A549 (cell line): ENCODE results near the gene WNT5B. TPM values are rescaled to one million over a fixed set of nuclear protein-coding genes. Genes with fewer than 3 reads are reported as not detected.

ENCODE experiments used
- ATAC-seq, 2 experiments: fragments of 200-7000 bp in 1 of 2; fragments of >200 bp in 1 of 2; cut with Nextera tagmentation in 1 of 2; cut with Tn5 transposase in 1 of 2; 3 replicates each; pipeline versions ENCODE4 v1.8.0 to v1.9.1; 2018 to 2020; ENCODE audit warnings: mild to moderate bottlenecking in 1 of 2, moderate library complexity in 1 of 2
- CTCF ChIA-PET: fragments of 300-600 bp; sonication (Branson Sonifier 250); formaldehyde crosslinking; extraction: SDS; loops from one replicate; lab custom pipeline; 2021; ENCODE audit warnings: antibody characterized with exemption, inconsistent platforms; lab: Yijun Ruan, JAX
- POLR2A ChIA-PET: fragments of 350-600 bp; formaldehyde crosslinking; extraction: SDS; loops from one replicate; lab custom pipeline; 2021; ENCODE audit warnings: antibody characterized with exemption, inconsistent platforms; lab: Yijun Ruan, JAX
- DNase-seq, 2 experiments: peaks; one replicate each; pipeline versions ENCODE4 v3.0.0 to v3.0.0-alpha.2; 2011 to 2016; ENCODE audit warnings: low read depth in 1 of 2, low spot score in 1 of 2
- FAIRE-seq: peaks from 2 replicates; lab custom pipeline; 2011; peaks lifted over from hg19 to GRCh38; lab: Jason Lieb, UNC
- H3K27ac ChIP-seq, 2 experiments: fragments of >200 bp; sonication (Bioruptor Twin); formaldehyde crosslinking; 3 replicates each; pipeline ENCODE4 v1.5.1; 2016 to 2017
- H3K4me1 ChIP-seq: fragments of >200 bp; sonication (Bioruptor Twin); formaldehyde crosslinking; 3 replicates; pipeline ENCODE4 v1.6.1; 2016
- H3K4me2 ChIP-seq: fragments of >200 bp; sonication (Bioruptor Twin); formaldehyde crosslinking; 3 replicates; pipeline ENCODE4 v1.6.1; 2016
- H3K4me3 ChIP-seq: fragments of >200 bp; sonication (Bioruptor Twin); formaldehyde crosslinking; 3 replicates; pipeline ENCODE4 v1.5.1; 2016
- H3K9me3 ChIP-seq: fragments of >200 bp; sonication (Bioruptor Twin); formaldehyde crosslinking; 3 replicates; pipeline ENCODE4 v1.6.1; 2016
- BHLHE40 ChIP-seq: IDR thresholded peaks from 2 replicates; pipeline ENCODE4 v1.6.1; 2012; ENCODE audit warnings: low read depth, low read length, inconsistent platforms
- CBX2 ChIP-seq: fragments of 200-600 bp; sonication (generic); IDR thresholded peaks from 2 replicates; pipeline ENCODE4 v1.6.1; 2016; ENCODE audit warnings: low read depth, mild to moderate bottlenecking, borderline replicate concordance
- CHD2 ChIP-seq: fragments of 150-350 bp; IDR thresholded peaks from 2 replicates; pipeline ENCODE4 v1.6.1; 2014; ENCODE audit warnings: low read length; ENCODE audit not compliant: partially characterized antibody
- CHD4 ChIP-seq: fragments of 200-600 bp; sonication (generic); IDR thresholded peaks from 2 replicates; pipeline ENCODE4 v1.6.1; 2016; ENCODE audit warnings: antibody characterized with exemption, mild to moderate bottlenecking, borderline replicate concordance
- EHF ChIP-seq: fragments of 250-450 bp; sonication (Bioruptor Pico); IDR thresholded peaks from 2 replicates; pipeline ENCODE4 v1.5.0; 2020; ENCODE audit warnings: mild to moderate bottlenecking
- EHMT2 ChIP-seq: fragments of 200-600 bp; sonication (generic); IDR thresholded peaks from 2 replicates; pipeline ENCODE4 v1.6.1; 2016; ENCODE audit warnings: antibody characterized with exemption, low read depth, mild to moderate bottlenecking, moderate library complexity
- EP300 ChIP-seq, 2 experiments: fragments of >200 bp; sonication (Bioruptor Twin); formaldehyde crosslinking; IDR thresholded peaks; 2 replicates in 1 of 2; 3 replicates in 1 of 2; pipeline ENCODE4 v1.6.1; 2016 to 2017
- FOSB ChIP-seq: fragments of 250-450 bp; sonication (Bioruptor Pico); IDR thresholded peaks from 2 replicates; pipeline ENCODE4 v1.5.0; 2020; ENCODE audit warnings: mild to moderate bottlenecking, moderate library complexity
- GATA3 ChIP-seq: IDR thresholded peaks from 2 replicates; pipeline ENCODE4 v1.6.1; 2012; ENCODE audit warnings: borderline replicate concordance
- HDAC2 ChIP-seq: fragments of 200-600 bp; sonication (generic); IDR thresholded peaks from 2 replicates; pipeline ENCODE4 v1.6.1; 2016
- HOXB5 ChIP-seq: fragments of 250-450 bp; sonication (Bioruptor Pico); IDR thresholded peaks from 2 replicates; pipeline ENCODE4 v1.5.0; 2020; ENCODE audit warnings: mild to moderate bottlenecking, moderate library complexity
- JUN ChIP-seq, 2 experiments: fragments of >200 bp; sonication (Bioruptor Twin); formaldehyde crosslinking; IDR thresholded peaks; 2 replicates in 1 of 2; 3 replicates in 1 of 2; pipeline ENCODE4 v1.6.1; 2016 to 2017
- JUNB ChIP-seq: fragments of >200 bp; sonication (Bioruptor Twin); formaldehyde crosslinking; IDR thresholded peaks from 2 replicates; pipeline ENCODE4 v1.6.1; 2016
- KDM1A ChIP-seq: fragments of 200-600 bp; sonication (generic); IDR thresholded peaks from 2 replicates; pipeline ENCODE4 v1.6.1; 2016; ENCODE audit warnings: low read depth, mild to moderate bottlenecking
- KDM5A ChIP-seq: fragments of 200-600 bp; sonication (generic); IDR thresholded peaks from 2 replicates; pipeline ENCODE4 v1.6.1; 2016; ENCODE audit warnings: antibody characterized with exemption, mild to moderate bottlenecking
- MAFK ChIP-seq: fragments of 450-650 bp; IDR thresholded peaks from 2 replicates; pipeline ENCODE4 v1.6.1; 2014; ENCODE audit not compliant: partially characterized antibody
- MYC ChIP-seq: IDR thresholded peaks from 2 replicates; pipeline ENCODE4 v1.6.1; 2012; ENCODE audit warnings: mild to moderate bottlenecking, inconsistent platforms, low read length, improper control_type of control experiment, borderline replicate concordance
- NFE2L2 ChIP-seq: fragments of 150-350 bp; conservative IDR thresholded peaks from 2 replicates; pipeline ENCODE4 v1.6.1; 2014; ENCODE audit warnings: low read length
- NR3C1 ChIP-seq: fragments of >200 bp; sonication (Bioruptor Twin); formaldehyde crosslinking; IDR thresholded peaks from 3 replicates; pipeline ENCODE4 v1.6.1; 2017
- RAD21 ChIP-seq, 2 experiments: fragments of >200 bp in 1 of 2; sonication (Bioruptor Twin) in 1 of 2; formaldehyde crosslinking in 1 of 2; IDR thresholded peaks in 1 of 2; conservative IDR thresholded peaks in 1 of 2; 2 replicates in 1 of 2; 3 replicates in 1 of 2; pipeline ENCODE4 v1.6.1; 2012 to 2018; ENCODE audit warnings: inconsistent platforms in 1 of 2
- RARB ChIP-seq: fragments of 250-450 bp; sonication (Bioruptor Pico); IDR thresholded peaks from 2 replicates; pipeline ENCODE4 v1.8.0; 2021; ENCODE audit warnings: mild to moderate bottlenecking, moderate library complexity
- RCOR1 ChIP-seq: fragments of 150-350 bp; IDR thresholded peaks from 2 replicates; pipeline ENCODE4 v1.6.1; 2014; ENCODE audit warnings: antibody characterized with exemption, low read length, low read depth
- SMC3 ChIP-seq: fragments of >200 bp; sonication (Bioruptor Twin); formaldehyde crosslinking; IDR thresholded peaks from 3 replicates; pipeline ENCODE4 v1.6.1; 2018; ENCODE audit warnings: inconsistent platforms
- SREBF2 ChIP-seq: fragments of 450-650 bp; IDR thresholded peaks from 2 replicates; pipeline ENCODE4 v1.6.1; 2014; ENCODE audit warnings: mild to moderate bottlenecking, moderate library complexity
- TP53 ChIP-seq: fragments of 250-450 bp; sonication (Bioruptor Pico); IDR thresholded peaks from 2 replicates; pipeline ENCODE4 v1.5.0; 2021; ENCODE audit warnings: mild to moderate bottlenecking, moderate library complexity
- ZC3H11A ChIP-seq: fragments of 450-650 bp; IDR thresholded peaks from 2 replicates; pipeline ENCODE4 v1.6.1; 2014; ENCODE audit warnings: antibody characterized with exemption, mild to moderate bottlenecking
- ZFP36 ChIP-seq: fragments of 450-650 bp; IDR thresholded peaks from 2 replicates; pipeline ENCODE4 v1.6.1; 2014; ENCODE audit warnings: borderline replicate concordance; ENCODE audit not compliant: partially characterized antibody
- ZNF302 ChIP-seq: fragments of 250-450 bp; sonication (Bioruptor Pico); IDR thresholded peaks from 2 replicates; pipeline ENCODE4 v1.9.0; 2021; ENCODE audit warnings: inconsistent platforms, mild to moderate bottlenecking, moderate library complexity
- ZSCAN20 ChIP-seq: fragments of 250-450 bp; sonication (Bioruptor Pico); IDR thresholded peaks from 2 replicates; pipeline ENCODE4 v1.8.0; 2022; ENCODE audit warnings: mild to moderate bottlenecking, moderate library complexity
- WGBS: methylation state at CpG from one replicate; pipeline ENCODE4 v1.1.6; 2017; ENCODE audit errors: missing lambda C conversion rate; 5-methylcytosine and 5-hydroxymethylcytosine counted together
- polyA plus RNA-seq, 4 experiments: library from polyadenylated mRNA; depleted of rRNA in 3 of 4; stranded (reverse); fragments of >200 nt; fragmentation: RNase III in 1 of 4; extraction: RNeasy Plus Mini Kit Qiagen cat#74134 plus additional on column Dnase treatment in 1 of 4; gene quantifications; 2 replicates in 3 of 4; 3 replicates in 1 of 4; pipeline ENCODE4 v1.2.3, GENCODE V29; 2011 to 2017
- TF ChIP-seq, protein P1 (sequence below): fragments of >200 bp; sonication (Bioruptor Twin); formaldehyde crosslinking; IDR thresholded peaks from 2 replicates; pipeline ENCODE4 v1.6.1; 2016
- TF ChIP-seq, protein P2 (sequence below): IDR thresholded peaks from 2 replicates; pipeline ENCODE4 v1.6.1; 2012
- TF ChIP-seq, protein P3 (sequence below): fragments of 450-650 bp; IDR thresholded peaks from 2 replicates; pipeline ENCODE4 v1.6.1; 2014; ENCODE audit warnings: antibody characterized with exemption
- TF ChIP-seq, protein P4 (sequence below): fragments of >200 bp; sonication (Bioruptor Twin); formaldehyde crosslinking; IDR thresholded peaks from 3 replicates; pipeline ENCODE4 v1.5.1; 2016
- TF ChIP-seq, protein P5 (sequence below): IDR thresholded peaks from 2 replicates; pipeline ENCODE4 v1.6.1; 2012
- TF ChIP-seq, protein P6 (sequence below): fragments of >200 bp; sonication (Bioruptor Twin); formaldehyde crosslinking; IDR thresholded peaks from 3 replicates; pipeline ENCODE4 v1.6.1; 2016
- TF ChIP-seq, protein P7 (sequence below): fragments of 250-450 bp; sonication (Bioruptor Pico); IDR thresholded peaks from 2 replicates; pipeline ENCODE4 v1.5.0; 2020; ENCODE audit warnings: low read depth, mild to moderate bottlenecking, moderate library complexity

The WNT5B gene
- polyA plus RNA-seq, 2 of the 4 experiments (the other 2 are of a cell fraction) = 1.3 to 1.6 TPM

DNA sequence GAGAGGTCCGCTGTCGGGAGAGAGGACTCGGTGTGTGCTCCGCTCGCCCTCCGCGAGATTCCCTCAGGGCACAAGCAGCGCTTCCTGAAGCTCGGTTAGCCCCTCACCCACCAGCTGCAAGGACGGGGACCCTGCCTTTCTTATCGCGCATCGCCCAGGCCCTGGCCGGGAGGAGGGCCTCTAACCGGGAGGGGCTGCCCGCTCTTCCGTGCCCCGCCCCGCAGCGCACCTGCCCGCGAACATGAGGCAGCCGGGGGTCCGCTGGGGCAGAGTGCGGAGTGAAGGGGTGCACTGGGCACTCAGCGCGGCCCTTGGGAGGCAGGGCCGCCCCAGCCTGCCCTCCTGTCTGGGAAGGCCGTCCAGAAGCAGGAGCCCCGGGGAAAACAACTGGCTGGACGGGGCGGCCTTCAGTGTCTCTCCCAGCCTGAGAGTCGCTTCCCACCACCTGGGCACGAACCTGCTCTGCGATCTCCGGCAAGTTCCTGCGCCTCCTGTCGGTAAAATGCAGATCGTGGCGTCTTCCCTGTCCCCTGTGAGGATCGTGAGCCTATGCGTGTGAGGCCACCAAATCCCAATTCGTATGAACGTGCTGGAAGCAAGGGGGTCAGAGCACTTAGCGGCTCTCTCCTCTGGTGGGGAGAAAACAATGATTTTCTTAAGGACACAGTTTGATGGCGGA lies 33.9 kb downstream of the WNT5B start:
- peak overlapping the region; percentile 65 for H3K4me3 ChIP-seq
- H3K4me2 ChIP-seq = peak overlapping the region; percentile 98
- peaks cover 22% of the 10 kb centered on the region; the same call in 2 of the 3 replicates for H3K4me1 ChIP-seq
- peak; percentile 78 to 88 for ATAC-seq
- ChIA-PET POLR2A (interaction anchor here (1.4 kb wide), 1 partner anchor 14 kb away, joined by 4 read pairs; no protein-coding TSS in a partner anchor), CTCF (interaction anchor here (3.5 to 16.2 kb wide), 2 partner anchors 10 to 130 kb away, joined by 14 to 483 read pairs; no protein-coding TSS in a partner anchor)
- 16% methylated on average over 19 of the region's 46 CpGs for WGBS
- peak; percentile 67 to 91 for DNase-seq
- no peaks in the 10 kb centered on the region for H3K9me3 ChIP-seq
- FAIRE-seq = no peak
- H3K27ac ChIP-seq = peak overlapping the region; percentile 71 to 94
- TF ChIP-seq KDM5A (no peak), ZFP36 (no peak), RARB (CRISPR knock-in tag) (no peak), BHLHE40 (no peak), SREBF2 (no peak), JUN (IDR thresholded peaks at IDR 0.05) (no peak; a peak in 1 of 5 replicates), EP300 (IDR thresholded peaks at IDR 0.05) (no peak), CHD2 (no peak), ZSCAN20 (no peak), NFE2L2 (no peak), ZC3H11A (no peak), MYC (no peak), EHF (CRISPR knock-in tag) (no peak), RCOR1 (no peak), NR3C1 (no peak), EHMT2 (no peak), RAD21 (conservative IDR thresholded peaks at IDR 0.05 in 1 of 2, IDR thresholded peaks at IDR 0.05 in 1 of 2) (peak; percentile 33 to 36; a peak in 4 of 5 replicates), CBX2 (no peak), ZNF302 (CRISPR knock-in tag) (no peak), TP53 (no peak), HDAC2 (no peak), FOSB (CRISPR knock-in tag) (no peak), CHD4 (no peak; the same call in 1 of the 2 replicates), HOXB5 (CRISPR knock-in tag) (no peak), GATA3 (no peak), KDM1A (no peak), MAFK (no peak), SMC3 (peak; percentile 37), JUNB (no peak)
- TF ChIP-seq, protein P1, sequence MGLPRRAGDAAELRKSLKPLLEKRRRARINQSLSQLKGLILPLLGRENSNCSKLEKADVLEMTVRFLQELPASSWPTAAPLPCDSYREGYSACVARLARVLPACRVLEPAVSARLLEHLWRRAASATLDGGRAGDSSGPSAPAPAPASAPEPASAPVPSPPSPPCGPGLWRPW = no peak
- TF ChIP-seq, protein P2, sequence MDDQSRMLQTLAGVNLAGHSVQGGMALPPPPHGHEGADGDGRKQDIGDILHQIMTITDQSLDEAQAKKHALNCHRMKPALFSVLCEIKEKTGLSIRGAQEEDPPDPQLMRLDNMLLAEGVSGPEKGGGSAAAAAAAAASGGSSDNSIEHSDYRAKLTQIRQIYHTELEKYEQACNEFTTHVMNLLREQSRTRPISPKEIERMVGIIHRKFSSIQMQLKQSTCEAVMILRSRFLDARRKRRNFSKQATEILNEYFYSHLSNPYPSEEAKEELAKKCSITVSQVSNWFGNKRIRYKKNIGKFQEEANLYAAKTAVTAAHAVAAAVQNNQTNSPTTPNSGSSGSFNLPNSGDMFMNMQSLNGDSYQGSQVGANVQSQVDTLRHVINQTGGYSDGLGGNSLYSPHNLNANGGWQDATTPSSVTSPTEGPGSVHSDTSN = no peak
- TF ChIP-seq, protein P3, sequence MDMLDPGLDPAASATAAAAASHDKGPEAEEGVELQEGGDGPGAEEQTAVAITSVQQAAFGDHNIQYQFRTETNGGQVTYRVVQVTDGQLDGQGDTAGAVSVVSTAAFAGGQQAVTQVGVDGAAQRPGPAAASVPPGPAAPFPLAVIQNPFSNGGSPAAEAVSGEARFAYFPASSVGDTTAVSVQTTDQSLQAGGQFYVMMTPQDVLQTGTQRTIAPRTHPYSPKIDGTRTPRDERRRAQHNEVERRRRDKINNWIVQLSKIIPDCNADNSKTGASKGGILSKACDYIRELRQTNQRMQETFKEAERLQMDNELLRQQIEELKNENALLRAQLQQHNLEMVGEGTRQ = no peak
- TF ChIP-seq, protein P4, sequence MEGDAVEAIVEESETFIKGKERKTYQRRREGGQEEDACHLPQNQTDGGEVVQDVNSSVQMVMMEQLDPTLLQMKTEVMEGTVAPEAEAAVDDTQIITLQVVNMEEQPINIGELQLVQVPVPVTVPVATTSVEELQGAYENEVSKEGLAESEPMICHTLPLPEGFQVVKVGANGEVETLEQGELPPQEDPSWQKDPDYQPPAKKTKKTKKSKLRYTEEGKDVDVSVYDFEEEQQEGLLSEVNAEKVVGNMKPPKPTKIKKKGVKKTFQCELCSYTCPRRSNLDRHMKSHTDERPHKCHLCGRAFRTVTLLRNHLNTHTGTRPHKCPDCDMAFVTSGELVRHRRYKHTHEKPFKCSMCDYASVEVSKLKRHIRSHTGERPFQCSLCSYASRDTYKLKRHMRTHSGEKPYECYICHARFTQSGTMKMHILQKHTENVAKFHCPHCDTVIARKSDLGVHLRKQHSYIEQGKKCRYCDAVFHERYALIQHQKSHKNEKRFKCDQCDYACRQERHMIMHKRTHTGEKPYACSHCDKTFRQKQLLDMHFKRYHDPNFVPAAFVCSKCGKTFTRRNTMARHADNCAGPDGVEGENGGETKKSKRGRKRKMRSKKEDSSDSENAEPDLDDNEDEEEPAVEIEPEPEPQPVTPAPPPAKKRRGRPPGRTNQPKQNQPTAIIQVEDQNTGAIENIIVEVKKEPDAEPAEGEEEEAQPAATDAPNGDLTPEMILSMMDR = peak; percentile 57
- TF ChIP-seq, protein P5, sequence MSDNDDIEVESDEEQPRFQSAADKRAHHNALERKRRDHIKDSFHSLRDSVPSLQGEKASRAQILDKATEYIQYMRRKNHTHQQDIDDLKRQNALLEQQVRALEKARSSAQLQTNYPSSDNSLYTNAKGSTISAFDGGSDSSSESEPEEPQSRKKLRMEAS = peak; percentile 73
- TF ChIP-seq, protein P6, sequence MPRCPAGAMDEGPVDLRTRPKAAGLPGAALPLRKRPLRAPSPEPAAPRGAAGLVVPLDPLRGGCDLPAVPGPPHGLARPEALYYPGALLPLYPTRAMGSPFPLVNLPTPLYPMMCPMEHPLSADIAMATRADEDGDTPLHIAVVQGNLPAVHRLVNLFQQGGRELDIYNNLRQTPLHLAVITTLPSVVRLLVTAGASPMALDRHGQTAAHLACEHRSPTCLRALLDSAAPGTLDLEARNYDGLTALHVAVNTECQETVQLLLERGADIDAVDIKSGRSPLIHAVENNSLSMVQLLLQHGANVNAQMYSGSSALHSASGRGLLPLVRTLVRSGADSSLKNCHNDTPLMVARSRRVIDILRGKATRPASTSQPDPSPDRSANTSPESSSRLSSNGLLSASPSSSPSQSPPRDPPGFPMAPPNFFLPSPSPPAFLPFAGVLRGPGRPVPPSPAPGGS = no peak
- TF ChIP-seq, protein P7, sequence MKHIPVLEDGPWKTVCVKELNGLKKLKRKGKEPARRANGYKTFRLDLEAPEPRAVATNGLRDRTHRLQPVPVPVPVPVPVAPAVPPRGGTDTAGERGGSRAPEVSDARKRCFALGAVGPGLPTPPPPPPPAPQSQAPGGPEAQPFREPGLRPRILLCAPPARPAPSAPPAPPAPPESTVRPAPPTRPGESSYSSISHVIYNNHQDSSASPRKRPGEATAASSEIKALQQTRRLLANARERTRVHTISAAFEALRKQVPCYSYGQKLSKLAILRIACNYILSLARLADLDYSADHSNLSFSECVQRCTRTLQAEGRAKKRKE (CRISPR knock-in tag) = no peak
